GM12878 (cell line): Measurements from ENCODE around the gene PRMT7. TPM values are rescaled to one million over a fixed set of nuclear protein-coding genes. Genes with fewer than 3 reads are reported as not detected.

Experiments
- ATAC-seq: fragments of 200-7000 bp; cut with Tn5 transposase; 3 replicates; pipeline ENCODE4 v1.9.1; 2020; ENCODE audit warnings: mild to moderate bottlenecking, moderate library complexity
- BruUV-seq: library from RNA; stranded (reverse); fragments of 400-500 nt; replicated peaks from 2 replicates; lab custom pipeline; 2021; lab: Mats Ljungman, UMichigan
- CTCF ChIA-PET: fragments of 300-600 bp; sonication (Branson Sonifier 250); formaldehyde crosslinking; extraction: SDS; loops from one replicate; lab custom pipeline; 2021; ENCODE audit warnings: inconsistent platforms; lab: Yijun Ruan, JAX
- POLR2A ChIA-PET: fragments of 350-600 bp; formaldehyde crosslinking; extraction: SDS; loops from one replicate; lab custom pipeline; 2021; ENCODE audit warnings: inconsistent platforms; lab: Charles Lee
- RAD21 ChIA-PET: fragments of 300-600 bp; sonication (Branson Sonifier 250); formaldehyde crosslinking; loops from one replicate; lab custom pipeline; 2023; ENCODE audit warnings: antibody characterized with exemption; ENCODE audit not compliant: unreplicated experiment; lab: Charles Lee
- SMC1A ChIA-PET: fragments of 300-600 bp; sonication (Branson Sonifier 250); formaldehyde crosslinking; loops from one replicate; lab custom pipeline; 2023; ENCODE audit not compliant: unreplicated experiment, uncharacterized antibody; lab: Charles Lee
- DNase-seq: peaks from one replicate; pipeline ENCODE4 v3.0.0-alpha.2; 2011; ENCODE audit warnings: low read depth, low spot score
- FAIRE-seq: peaks from 3 replicates; lab custom pipeline; 2011; peaks lifted over from hg19 to GRCh38; lab: Jason Lieb, UNC
- H2AFZ ChIP-seq: 2 replicates; pipeline ENCODE4 v1.6.0; 2011; ENCODE audit warnings: low read depth, low read length, control low read depth; ENCODE audit not compliant: control insufficient read depth
- H3K27ac ChIP-seq: 2 replicates; pipeline ENCODE4 v1.5.1; 2011; ENCODE audit warnings: control low read depth; ENCODE audit not compliant: control insufficient read depth, insufficient read depth
- H3K27me3 ChIP-seq, 2 experiments: replicated peaks in 1 of 2; 2 replicates each; pipeline versions ENCODE4 v1.6.0 to v1.6.1; 2011; ENCODE audit warnings: low read length in 1 of 2; ENCODE audit not compliant: control insufficient read depth in 2 of 2, insufficient read depth in 2 of 2
- H3K36me3 ChIP-seq, 2 experiments: 2 replicates each; pipeline ENCODE4 v1.5.1; 2011; ENCODE audit warnings: low read length in 1 of 2; ENCODE audit not compliant: control insufficient read depth in 2 of 2, insufficient read depth in 2 of 2
- H3K4me1 ChIP-seq: 2 replicates; pipeline ENCODE4 v1.6.1; 2011; ENCODE audit warnings: mild to moderate bottlenecking, low read length, moderate library complexity, mixed read lengths; ENCODE audit not compliant: control insufficient read depth, insufficient read depth
- H3K4me2 ChIP-seq: 2 replicates; pipeline ENCODE4 v1.6.0; 2011; ENCODE audit warnings: control low read depth; ENCODE audit not compliant: control insufficient read depth, insufficient read depth
- H3K4me3 ChIP-seq: fragments of 200-600 bp; sonication (generic); 2 replicates; pipeline ENCODE4 v1.5.1; 2016
- H3K79me2 ChIP-seq: 2 replicates; pipeline ENCODE4 v1.6.0; 2011; ENCODE audit warnings: low read length; ENCODE audit not compliant: control insufficient read depth, insufficient read depth
- H3K9ac ChIP-seq: 2 replicates; pipeline ENCODE4 v1.8.0; 2011; ENCODE audit warnings: low read length, control low read depth, mixed read lengths; ENCODE audit not compliant: control insufficient read depth, insufficient read depth
- H3K9me3 ChIP-seq: replicated peaks from 3 replicates; pipeline ENCODE4 v1.5.1; 2011; ENCODE audit warnings: mild to moderate bottlenecking, low read length; ENCODE audit not compliant: control insufficient read depth, insufficient read depth
- H4K20me1 ChIP-seq: 2 replicates; pipeline ENCODE4 v1.6.0; 2011; ENCODE audit not compliant: control insufficient read depth, insufficient read depth
- ASH2L ChIP-seq: fragments of 300-600, 200-600 bp; sonication (generic); IDR thresholded peaks from 2 replicates; pipeline ENCODE4 v1.6.1; 2017; ENCODE audit warnings: low read depth, mild to moderate bottlenecking, borderline replicate concordance
- ETV6 ChIP-seq, 2 experiments: fragments of 450-650 bp in 1 of 2; IDR thresholded peaks in 1 of 2; conservative IDR thresholded peaks in 1 of 2; 2 replicates each; pipeline ENCODE4 v1.6.1; 2014; ENCODE audit warnings: antibody characterized with exemption in 1 of 2, borderline replicate concordance in 1 of 2, low read depth in 1 of 2, mild to moderate bottlenecking in 1 of 2, moderate library complexity in 1 of 2
- IRF4 ChIP-seq: IDR thresholded peaks from 2 replicates; pipeline ENCODE4 v1.6.1; 2011; ENCODE audit warnings: low read depth, low read length
- JUNB ChIP-seq: IDR thresholded peaks from 2 replicates; pipeline ENCODE4 v1.6.1; 2016; ENCODE audit warnings: antibody characterized with exemption, mild to moderate bottlenecking
- JUND ChIP-seq: IDR thresholded peaks from 2 replicates; pipeline ENCODE4 v1.6.1; 2012; ENCODE audit warnings: low read depth, mild to moderate bottlenecking, low read length, improper control_type of control experiment, moderate library complexity
- LARP7 ChIP-seq: fragments of 450-650 bp; IDR thresholded peaks from 2 replicates; pipeline ENCODE4 v1.6.1; 2017; ENCODE audit warnings: mild to moderate bottlenecking
- MTA2 ChIP-seq: fragments of 450-650 bp; IDR thresholded peaks from 2 replicates; pipeline ENCODE4 v1.6.1; 2016; ENCODE audit warnings: low read depth, mild to moderate bottlenecking, moderate library complexity
- NFYB ChIP-seq: IDR thresholded peaks from 2 replicates; pipeline ENCODE4 v1.6.1; 2011; ENCODE audit warnings: low read depth, mild to moderate bottlenecking, low read length, improper control_type of control experiment, moderate library complexity; ENCODE audit not compliant: insufficient read depth
- SUPT20H ChIP-seq: IDR thresholded peaks from 2 replicates; pipeline ENCODE4 v1.6.1; 2011; ENCODE audit warnings: low read depth, mild to moderate bottlenecking, low read length, moderate library complexity, borderline replicate concordance; ENCODE audit not compliant: control insufficient read depth
- TBL1XR1 ChIP-seq: IDR thresholded peaks from 2 replicates; pipeline ENCODE4 v1.6.1; 2012; ENCODE audit warnings: low read depth, low read length, improper control_type of control experiment
- ZSCAN29 ChIP-seq: fragments of 450-650 bp; IDR thresholded peaks from 2 replicates; pipeline ENCODE4 v1.6.1; 2017; ENCODE audit warnings: mild to moderate bottlenecking, moderate library complexity
- WGBS: methylation state at CpG from one replicate; pipeline ENCODE4 v1.1.6; 2016; ENCODE audit warnings: low lambda C conversion rate; ENCODE audit not compliant: insufficient replicate concordance, insufficient coverage; ENCODE audit errors: missing lambda C conversion rate; 5-methylcytosine and 5-hydroxymethylcytosine counted together
- in situ Hi-C: fragments of 300-500 bp; cut with MboI; formaldehyde crosslinking; loops from 9 replicates; pipeline ENCODE4 v1.14.3; 2018; ENCODE audit warnings: mixed read lengths
- intact Hi-C: fragments of 100-400 bp; cut with micrococcal nuclease; formaldehyde crosslinking; loops from one replicate; pipeline ENCODE4 v1.14.2; 2022; ENCODE audit not compliant: unreplicated experiment
- polyA plus RNA-seq, 11 experiments: library from polyadenylated mRNA; depleted of rRNA in 4 of 11; unstranded in 6 of 11; stranded (reverse) in 5 of 11; fragments of >200 nt; fragmentation: Nextera tagmentation in 4 of 11; fragmentation: Illumina TruSeq in 1 of 11; extraction: Ambion mirVana in 4 of 11; extraction: Trizol in 1 of 11; gene quantifications; 1 replicate in 1 of 11; 2 replicates in 10 of 11; pipeline versions ENCODE4 v1.2.1 to v1.2.3, GENCODE V29; 2011 to 2016; ENCODE audit warnings: inconsistent platforms in 2 of 11, missing spikeins in 2 of 11, low read depth in 1 of 11
- total RNA-seq, 4 experiments: library from RNA; depleted of rRNA in 3 of 4; stranded (reverse); fragments of >200 nt in 3 of 4; fragmentation: Illumina TruSeq in 1 of 4; extraction: Trizol in 1 of 4; gene quantifications; 2 replicates each; pipeline versions ENCODE4 v1.2.1 to v1.2.3, GENCODE V29; 2013 to 2021
- TF ChIP-seq, protein P1 (sequence below): fragments of 450-650 bp; IDR thresholded peaks from 2 replicates; pipeline ENCODE4 v1.6.1; 2017; ENCODE audit warnings: mild to moderate bottlenecking, moderate library complexity
- TF ChIP-seq, protein P2 (sequence below): fragments of 150-350 bp; IDR thresholded peaks from 2 replicates; pipeline ENCODE4 v1.6.1; 2016; ENCODE audit warnings: low read depth, low read length

PRMT7 gene
- total and polyA plus RNA-seq, 10 of the 15 experiments (the other 5 are each of a cell fraction or from before 2014, with no cell fraction given): 5.1 to 56.1 (median 42.0) TPM

DNA sequence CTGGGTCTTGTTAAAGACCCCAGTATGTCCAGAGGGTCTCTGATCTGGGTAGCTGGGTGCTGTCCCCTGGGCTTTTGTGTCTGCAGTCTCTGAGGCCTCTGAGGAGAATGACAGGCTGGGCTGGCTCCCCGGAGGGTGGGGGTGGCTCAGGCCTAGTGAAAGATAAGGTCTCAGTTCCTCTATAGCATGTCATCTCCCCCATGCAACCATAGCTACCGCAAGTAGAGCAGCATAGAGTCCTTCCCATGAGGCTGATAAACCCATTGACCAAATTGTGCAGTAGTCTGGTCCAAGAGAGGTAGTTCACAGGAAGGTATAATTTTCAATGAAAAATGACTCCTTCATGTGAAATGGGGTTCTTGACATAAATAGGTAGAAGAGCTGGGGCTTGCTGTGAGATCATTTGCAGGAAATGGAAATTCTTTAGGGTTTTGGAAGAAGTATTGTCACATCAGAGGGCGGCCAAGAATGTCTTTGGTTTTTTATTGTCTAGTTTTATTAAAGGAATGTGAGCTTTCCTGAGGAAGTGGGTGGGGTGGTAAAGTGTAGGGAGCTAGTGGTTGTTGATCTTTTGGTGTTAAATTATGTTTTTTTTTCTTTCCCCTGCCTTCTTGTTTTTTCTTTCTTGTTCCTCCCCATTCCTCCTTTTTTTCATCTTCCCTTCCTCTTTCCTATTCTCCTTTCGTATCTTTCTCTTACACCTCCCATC lies 21.0 kb upstream of the PRMT7 start (continued):
- TF ChIP-seq, protein P1, sequence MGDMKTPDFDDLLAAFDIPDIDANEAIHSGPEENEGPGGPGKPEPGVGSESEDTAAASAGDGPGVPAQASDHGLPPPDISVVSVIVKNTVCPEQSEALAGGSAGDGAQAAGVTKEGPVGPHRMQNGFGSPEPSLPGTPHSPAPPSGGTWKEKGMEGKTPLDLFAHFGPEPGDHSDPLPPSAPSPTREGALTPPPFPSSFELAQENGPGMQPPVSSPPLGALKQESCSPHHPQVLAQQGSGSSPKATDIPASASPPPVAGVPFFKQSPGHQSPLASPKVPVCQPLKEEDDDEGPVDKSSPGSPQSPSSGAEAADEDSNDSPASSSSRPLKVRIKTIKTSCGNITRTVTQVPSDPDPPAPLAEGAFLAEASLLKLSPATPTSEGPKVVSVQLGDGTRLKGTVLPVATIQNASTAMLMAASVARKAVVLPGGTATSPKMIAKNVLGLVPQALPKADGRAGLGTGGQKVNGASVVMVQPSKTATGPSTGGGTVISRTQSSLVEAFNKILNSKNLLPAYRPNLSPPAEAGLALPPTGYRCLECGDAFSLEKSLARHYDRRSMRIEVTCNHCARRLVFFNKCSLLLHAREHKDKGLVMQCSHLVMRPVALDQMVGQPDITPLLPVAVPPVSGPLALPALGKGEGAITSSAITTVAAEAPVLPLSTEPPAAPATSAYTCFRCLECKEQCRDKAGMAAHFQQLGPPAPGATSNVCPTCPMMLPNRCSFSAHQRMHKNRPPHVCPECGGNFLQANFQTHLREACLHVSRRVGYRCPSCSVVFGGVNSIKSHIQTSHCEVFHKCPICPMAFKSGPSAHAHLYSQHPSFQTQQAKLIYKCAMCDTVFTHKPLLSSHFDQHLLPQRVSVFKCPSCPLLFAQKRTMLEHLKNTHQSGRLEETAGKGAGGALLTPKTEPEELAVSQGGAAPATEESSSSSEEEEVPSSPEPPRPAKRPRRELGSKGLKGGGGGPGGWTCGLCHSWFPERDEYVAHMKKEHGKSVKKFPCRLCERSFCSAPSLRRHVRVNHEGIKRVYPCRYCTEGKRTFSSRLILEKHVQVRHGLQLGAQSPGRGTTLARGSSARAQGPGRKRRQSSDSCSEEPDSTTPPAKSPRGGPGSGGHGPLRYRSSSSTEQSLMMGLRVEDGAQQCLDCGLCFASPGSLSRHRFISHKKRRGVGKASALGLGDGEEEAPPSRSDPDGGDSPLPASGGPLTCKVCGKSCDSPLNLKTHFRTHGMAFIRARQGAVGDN: peak; percentile 88
- TF ChIP-seq IRF4: peak; percentile 85
- no peak for TF ChIP-seq LARP7
- TF ChIP-seq SUPT20H: no peak
- TF ChIP-seq TBL1XR1: no peak
- TF ChIP-seq ZSCAN29: no peak

DNA sequence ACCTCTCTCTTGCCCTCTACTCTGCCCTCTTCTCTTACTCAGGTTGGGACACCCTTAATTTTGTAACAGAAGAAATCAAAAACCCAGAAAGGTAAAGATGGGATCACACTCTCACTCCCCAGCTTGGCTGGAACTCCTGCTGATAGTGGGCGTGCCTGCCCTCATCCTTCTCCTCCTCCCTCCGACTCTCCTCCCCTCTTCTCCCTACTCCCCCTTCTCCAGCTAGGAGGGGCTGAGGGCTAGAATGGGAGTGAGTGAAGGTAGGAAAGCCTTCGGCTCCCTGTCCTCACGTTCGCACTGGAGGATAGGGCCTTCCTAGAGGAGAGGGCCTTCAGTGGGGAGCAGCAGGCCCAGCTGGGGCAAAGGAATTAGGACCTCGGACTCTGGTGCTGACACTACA lies 20.4 kb upstream of the PRMT7 start:
- Histone ChIP-seq H3K79me2 (peaks cover 33% of the 10 kb centered on the region), H3K9me3 (no peaks in the 10 kb centered on the region), H3K4me1 (peaks cover 51% of the 10 kb centered on the region), H3K4me2 (peak overlapping the region; percentile 4; the same call in 1 of the 2 replicates), H3K9ac (no peak overlapping the region), H3K27me3 (no peaks in the 10 kb centered on the region), H3K36me3 (peaks cover 30 to 31% of the 10 kb centered on the region in 2 experiments; a peak in 3 of 4 replicates), H2AFZ (no peak overlapping the region), H3K4me3 (no peak overlapping the region), H3K27ac (peak overlapping the region; percentile 70), H4K20me1 (no peaks in the 10 kb centered on the region)
- in situ Hi-C loops (no loop called here), intact Hi-C loops (no loop called here)
- 98% methylated on average over 6 of the region's 6 CpGs for WGBS
- POLR2A ChIA-PET: interaction anchor here (1.3 to 11.1 kb wide), 6 partner anchors 10 to 31 kb away, joined by 4 to 177 read pairs (median 12); partner anchors contain the start of genes PRMT7, SLC7A6 and SLC7A6OS
- ATAC-seq (no peak), FAIRE-seq (no peak), DNase-seq (no peak)
- CTCF ChIA-PET: interaction anchor here (0.7 to 4.8 kb wide), 7 partner anchors 10 to 776 kb away, joined by 3 to 94 read pairs (median 4); partner anchors contain the start of gene SLC7A6
- SMC1A ChIA-PET: interaction anchor here (0.8 to 5.0 kb wide), 13 partner anchors 9 to 37 kb away, joined by 3 to 56 read pairs (median 10); partner anchors contain the start of genes PRMT7, SLC7A6 and SLC7A6OS
- RAD21 ChIA-PET: interaction anchor here (1.4 to 4.9 kb wide), 10 partner anchors 9 to 37 kb away, joined by 5 to 55 read pairs (median 10); partner anchors contain the start of genes PRMT7, SLC7A6 and SLC7A6OS
- BruUV-seq: no TSS peak
- no peak for TF ChIP-seq ETV6 (conservative IDR thresholded peaks at IDR 0.05 in 1 of 2, IDR thresholded peaks at IDR 0.05 in 1 of 2; ENCODE audit: borderline replicate concordance in 1 of 2, low read depth in 1 of 2)
- TF ChIP-seq, protein P2, sequence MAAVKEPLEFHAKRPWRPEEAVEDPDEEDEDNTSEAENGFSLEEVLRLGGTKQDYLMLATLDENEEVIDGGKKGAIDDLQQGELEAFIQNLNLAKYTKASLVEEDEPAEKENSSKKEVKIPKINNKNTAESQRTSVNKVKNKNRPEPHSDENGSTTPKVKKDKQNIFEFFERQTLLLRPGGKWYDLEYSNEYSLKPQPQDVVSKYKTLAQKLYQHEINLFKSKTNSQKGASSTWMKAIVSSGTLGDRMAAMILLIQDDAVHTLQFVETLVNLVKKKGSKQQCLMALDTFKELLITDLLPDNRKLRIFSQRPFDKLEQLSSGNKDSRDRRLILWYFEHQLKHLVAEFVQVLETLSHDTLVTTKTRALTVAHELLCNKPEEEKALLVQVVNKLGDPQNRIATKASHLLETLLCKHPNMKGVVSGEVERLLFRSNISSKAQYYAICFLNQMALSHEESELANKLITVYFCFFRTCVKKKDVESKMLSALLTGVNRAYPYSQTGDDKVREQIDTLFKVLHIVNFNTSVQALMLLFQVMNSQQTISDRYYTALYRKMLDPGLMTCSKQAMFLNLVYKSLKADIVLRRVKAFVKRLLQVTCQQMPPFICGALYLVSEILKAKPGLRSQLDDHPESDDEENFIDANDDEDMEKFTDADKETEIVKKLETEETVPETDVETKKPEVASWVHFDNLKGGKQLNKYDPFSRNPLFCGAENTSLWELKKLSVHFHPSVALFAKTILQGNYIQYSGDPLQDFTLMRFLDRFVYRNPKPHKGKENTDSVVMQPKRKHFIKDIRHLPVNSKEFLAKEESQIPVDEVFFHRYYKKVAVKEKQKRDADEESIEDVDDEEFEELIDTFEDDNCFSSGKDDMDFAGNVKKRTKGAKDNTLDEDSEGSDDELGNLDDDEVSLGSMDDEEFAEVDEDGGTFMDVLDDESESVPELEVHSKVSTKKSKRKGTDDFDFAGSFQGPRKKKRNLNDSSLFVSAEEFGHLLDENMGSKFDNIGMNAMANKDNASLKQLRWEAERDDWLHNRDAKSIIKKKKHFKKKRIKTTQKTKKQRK: no peak
- TF ChIP-seq JUND: no peak
- TF ChIP-seq ASH2L: no peak
- no peak for TF ChIP-seq MTA2
- TF ChIP-seq NFYB: no peak
- no peak for TF ChIP-seq JUNB
- no peak for TF ChIP-seq TBL1XR1
